ENCODE measurements around the gene CCDC63.

CCDC63 gene

GRCh38 chr12:110908377-110909152 lies 61.8 kb downstream of the CCDC63 start:
- no peak overlapping the region for H3K4me3 ChIP-seq (ENCODE audit: low read length)
- no peaks in the 10 kb centered on the region for H3K9me3 ChIP-seq (ENCODE audit: insufficient read depth, low read depth, low read length)
- no peak overlapping the region for H3K9ac ChIP-seq (ENCODE audit: low read depth, low read length)
- no peak overlapping the region for H3K27ac ChIP-seq (ENCODE audit: low read length)
- no peaks in the 10 kb centered on the region for H3K27me3 ChIP-seq (ENCODE audit: insufficient read depth, low read length)
- H3K36me3 ChIP-seq (ENCODE audit: insufficient read depth, low read depth, low read length), result no peaks in the 10 kb centered on the region
- no peaks in the 10 kb centered on the region for H3K4me1 ChIP-seq (ENCODE audit: insufficient read depth, low read length)

GRCh38 chr12:110912263-110912662 lies 65.5 kb downstream of the CCDC63 start:
- Histone ChIP-seq H3K36me3 (ENCODE audit: insufficient read depth, low read depth, low read length) (no peaks in the 10 kb centered on the region), H3K9ac (ENCODE audit: low read depth, low read length) (no peak overlapping the region), H3K9me3 (ENCODE audit: insufficient read depth, low read depth, low read length) (no peaks in the 10 kb centered on the region), H3K4me1 (ENCODE audit: insufficient read depth, low read length) (no peaks in the 10 kb centered on the region), H3K27ac (ENCODE audit: low read length) (no peak overlapping the region), H3K4me3 (ENCODE audit: low read length) (no peak overlapping the region), H3K27me3 (ENCODE audit: insufficient read depth, low read length) (no peaks in the 10 kb centered on the region)

GRCh38 chr12:110913119-110914056 lies 66.6 kb downstream of the CCDC63 start:
- H3K9ac ChIP-seq (ENCODE audit: low read depth, low read length), result no peak overlapping the region
- H3K36me3 ChIP-seq (ENCODE audit: insufficient read depth, low read depth, low read length), result no peaks in the 10 kb centered on the region
- H3K9me3 ChIP-seq (ENCODE audit: insufficient read depth, low read depth, low read length), result no peaks in the 10 kb centered on the region
- 0 out of 2 replicates have a peak, but pooled peaks cover 3% of the 10 kb centered on the region for H3K4me1 ChIP-seq (ENCODE audit: insufficient read depth, low read length)
- no peak overlapping the region for H3K27ac ChIP-seq (ENCODE audit: low read length)
- no peaks in the 10 kb centered on the region for H3K27me3 ChIP-seq (ENCODE audit: insufficient read depth, low read length)
- H3K4me3 ChIP-seq (ENCODE audit: low read length), result no peak overlapping the region

- H3K9ac ChIP-seq (ENCODE audit: low read depth, low read length), result no peak overlapping the region
- no peaks in the 10 kb centered on the region for H3K27me3 ChIP-seq (ENCODE audit: insufficient read depth, low read length)
- H3K9me3 ChIP-seq (ENCODE audit: insufficient read depth, low read depth, low read length), result no peaks in the 10 kb centered on the region
- no peaks in the 10 kb centered on the region for H3K36me3 ChIP-seq (ENCODE audit: insufficient read depth, low read depth, low read length)
- H3K27ac ChIP-seq (ENCODE audit: low read length), result no peak overlapping the region
- H3K4me1 ChIP-seq (ENCODE audit: insufficient read depth, low read length), result peaks cover 13% of the 10 kb centered on the region
- no peak overlapping the region for H3K4me3 ChIP-seq (ENCODE audit: low read length)
Observed at GRCh38 chr12:110916295-110916875, 69.6 kb downstream of the CCDC63 start.

GRCh38 chr12:110917467-110917866 lies 70.7 kb downstream of the CCDC63 start:
- Histone ChIP-seq H3K4me1 (ENCODE audit: insufficient read depth, low read length) (peaks cover 13% of the 10 kb centered on the region), H3K36me3 (ENCODE audit: insufficient read depth, low read depth, low read length) (no peaks in the 10 kb centered on the region), H3K9ac (ENCODE audit: low read depth, low read length) (no peak overlapping the region), H3K27ac (ENCODE audit: low read length) (no peak overlapping the region), H3K27me3 (ENCODE audit: insufficient read depth, low read length) (no peaks in the 10 kb centered on the region), H3K4me3 (ENCODE audit: low read length) (no peak overlapping the region), H3K9me3 (ENCODE audit: insufficient read depth, low read depth, low read length) (no peaks in the 10 kb centered on the region)

- Histone ChIP-seq H3K9me3 (ENCODE audit: insufficient read depth, low read depth, low read length) (no peaks in the 10 kb centered on the region), H3K4me3 (ENCODE audit: low read length) (no peak overlapping the region), H3K36me3 (ENCODE audit: insufficient read depth, low read depth, low read length) (no peaks in the 10 kb centered on the region), H3K4me1 (ENCODE audit: insufficient read depth, low read length) (peaks cover 13% of the 10 kb centered on the region), H3K27ac (ENCODE audit: low read length) (no peak overlapping the region), H3K9ac (ENCODE audit: low read depth, low read length) (no peak overlapping the region), H3K27me3 (ENCODE audit: insufficient read depth, low read length) (no peaks in the 10 kb centered on the region)
Observed at GRCh38 chr12:110917961-110918360, 71.2 kb downstream of the CCDC63 start.

GRCh38 chr12:110919720-110920119 lies 72.9 kb downstream of the CCDC63 start:
- Histone ChIP-seq H3K27me3 (ENCODE audit: insufficient read depth, low read length) (no peaks in the 10 kb centered on the region), H3K36me3 (ENCODE audit: insufficient read depth, low read depth, low read length) (no peaks in the 10 kb centered on the region), H3K9me3 (ENCODE audit: insufficient read depth, low read depth, low read length) (no peaks in the 10 kb centered on the region), H3K27ac (ENCODE audit: low read length) (no peak overlapping the region), H3K4me3 (ENCODE audit: low read length) (no peak overlapping the region), H3K4me1 (ENCODE audit: insufficient read depth, low read length) (peaks cover 13% of the 10 kb centered on the region), H3K9ac (ENCODE audit: low read depth, low read length) (no peak overlapping the region)

GRCh38 chr12:110920324-110920910 lies 73.6 kb downstream of the CCDC63 start, which contains the start of gene MYL2:
Gene MYL2, minus strand, starts transcription at chr12:110920579. Its CDS starts 50 bp downstream, at chr12:110920529.
- Histone ChIP-seq H3K36me3 (ENCODE audit: insufficient read depth, low read depth, low read length) (no peaks in the 10 kb centered on the region), H3K9me3 (ENCODE audit: insufficient read depth, low read depth, low read length) (no peaks in the 10 kb centered on the region), H3K4me3 (ENCODE audit: low read length) (no peak within 1 kb of the TSS), H3K4me1 (ENCODE audit: insufficient read depth, low read length) (peaks cover 13% of the 10 kb centered on the region), H3K27ac (ENCODE audit: low read length) (no peak within 1 kb of the TSS), H3K27me3 (ENCODE audit: insufficient read depth, low read length) (no peaks in the 10 kb centered on the region), H3K9ac (ENCODE audit: low read depth, low read length) (no peak within 1 kb of the TSS)

GRCh38 chr12:110921262-110921661 lies 74.5 kb downstream of the CCDC63 start:
- Histone ChIP-seq H3K27ac (ENCODE audit: low read length) (no peak overlapping the region), H3K9ac (ENCODE audit: low read depth, low read length) (no peak overlapping the region), H3K36me3 (ENCODE audit: insufficient read depth, low read depth, low read length) (no peaks in the 10 kb centered on the region)

GRCh38 chr12:110922652-110923051 lies 75.9 kb downstream of the CCDC63 start:
- Histone ChIP-seq H3K36me3 (ENCODE audit: insufficient read depth, low read depth, low read length) (no peaks in the 10 kb centered on the region), H3K27me3 (ENCODE audit: insufficient read depth, low read length) (no peaks in the 10 kb centered on the region), H3K4me3 (ENCODE audit: low read length) (no peak overlapping the region), H3K4me1 (ENCODE audit: insufficient read depth, low read length) (peaks cover 13% of the 10 kb centered on the region), H3K9me3 (ENCODE audit: insufficient read depth, low read depth, low read length) (no peaks in the 10 kb centered on the region), H3K27ac (ENCODE audit: low read length) (no peak overlapping the region), H3K9ac (ENCODE audit: low read depth, low read length) (no peak overlapping the region)

More at GRCh38 chr12:110921262-110921661, 74.5 kb downstream of the CCDC63 start:
- no peaks in the 10 kb centered on the region for H3K27me3 ChIP-seq (ENCODE audit: insufficient read depth, low read length)
- H3K4me1 ChIP-seq (ENCODE audit: insufficient read depth, low read length), result peaks cover 13% of the 10 kb centered on the region
- H3K9me3 ChIP-seq (ENCODE audit: insufficient read depth, low read depth, low read length), result no peaks in the 10 kb centered on the region
- H3K4me3 ChIP-seq (ENCODE audit: low read length), result no peak overlapping the region

GRCh38 chr12:110923192-110923591 lies 76.4 kb downstream of the CCDC63 start:
- Histone ChIP-seq H3K4me1 (ENCODE audit: insufficient read depth, low read length) (peaks cover 12% of the 10 kb centered on the region), H3K4me3 (ENCODE audit: low read length) (no peak overlapping the region), H3K27me3 (ENCODE audit: insufficient read depth, low read length) (no peaks in the 10 kb centered on the region), H3K27ac (ENCODE audit: low read length) (no peak overlapping the region), H3K9ac (ENCODE audit: low read depth, low read length) (no peak overlapping the region), H3K36me3 (ENCODE audit: insufficient read depth, low read depth, low read length) (no peaks in the 10 kb centered on the region), H3K9me3 (ENCODE audit: insufficient read depth, low read depth, low read length) (no peaks in the 10 kb centered on the region)
